ENCODE measurements around the gene TMEM30B.

The TMEM30B gene

GRCh38 chr14:61238611-61239245 is 42.4 kb downstream of the TMEM30B start:
- no peak for DNase-seq

DNA sequence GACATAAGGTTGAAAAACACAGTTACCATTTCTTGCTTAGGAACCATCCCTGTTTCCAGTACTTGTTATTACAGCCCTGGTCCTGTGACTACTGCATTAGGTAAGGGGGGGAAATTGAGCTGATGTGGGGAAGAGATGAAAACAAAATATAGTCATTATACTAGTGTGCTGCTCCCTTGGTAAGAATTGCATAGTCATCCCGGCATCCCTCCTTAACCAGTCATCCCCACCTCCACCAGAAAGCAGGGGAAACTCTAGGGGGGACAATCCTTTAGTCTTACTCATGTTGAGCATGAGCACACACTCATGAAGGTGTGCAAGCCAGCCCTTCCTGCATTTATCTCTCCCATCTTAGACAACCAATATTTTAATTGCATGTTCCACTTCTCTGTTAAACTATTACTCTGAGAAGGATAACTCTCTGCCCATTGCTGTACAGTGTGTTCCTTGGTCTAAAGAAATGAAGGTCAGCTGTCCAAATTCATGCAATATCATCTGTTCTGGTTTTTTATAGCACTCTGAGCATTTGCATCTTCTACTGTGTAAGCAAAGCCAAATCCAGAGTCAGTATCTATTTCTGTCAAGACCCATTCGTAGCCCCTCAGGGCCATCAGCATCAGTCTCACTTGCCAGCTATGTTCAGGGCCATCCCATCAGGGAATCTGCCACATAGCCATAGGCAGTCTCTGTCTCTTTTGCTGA is 46.8 kb downstream of the TMEM30B start:
- peak in 1 of 58 donors; percentile 1 for DNase-seq

- DNase-seq, result no peak
Observed at GRCh38 chr14:61233436-61233956, 47.6 kb downstream of the TMEM30B start.

GRCh38 chr14:61231810-61232209 is 49.3 kb downstream of the TMEM30B start:
- no peak for DNase-seq

- no peak for DNase-seq
Observed at GRCh38 chr14:61229981-61230380, 51.2 kb downstream of the TMEM30B start.

DNA sequence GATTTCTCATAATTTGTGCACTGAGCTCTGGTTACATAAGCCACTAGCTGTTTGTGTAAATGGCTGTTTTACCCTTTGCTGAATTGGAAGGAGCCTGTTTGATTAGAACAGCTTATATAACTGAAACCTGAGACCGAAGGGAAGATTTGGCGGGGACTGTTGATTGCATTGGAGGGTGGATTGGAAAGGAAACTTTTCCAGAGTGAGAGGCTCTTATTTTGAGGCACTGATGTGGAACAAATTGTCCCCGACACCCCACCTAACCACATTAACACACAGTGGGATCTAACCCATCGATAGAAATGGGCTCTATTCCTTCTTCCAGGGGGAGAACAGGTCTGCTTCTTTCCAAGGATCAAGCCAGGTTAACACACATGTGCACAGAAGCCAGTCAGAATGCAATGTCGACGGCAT is 51.7 kb downstream of the TMEM30B start:
- DNase-seq, result no peak

- DNase-seq, result no peak
Observed at GRCh38 chr14:61227884-61228591, 53.1 kb downstream of the TMEM30B start.

All from anterior cingulate cortex (tissue), 58 donors.